ENCODE measurements around the gene LTBP1. TPM values are rescaled to one million over a fixed set of nuclear protein-coding genes. Genes with fewer than 3 reads are reported as not detected.

Gene LTBP1
- total RNA-seq, 1 donor from 2014 or later: 102 TPM

DNA sequence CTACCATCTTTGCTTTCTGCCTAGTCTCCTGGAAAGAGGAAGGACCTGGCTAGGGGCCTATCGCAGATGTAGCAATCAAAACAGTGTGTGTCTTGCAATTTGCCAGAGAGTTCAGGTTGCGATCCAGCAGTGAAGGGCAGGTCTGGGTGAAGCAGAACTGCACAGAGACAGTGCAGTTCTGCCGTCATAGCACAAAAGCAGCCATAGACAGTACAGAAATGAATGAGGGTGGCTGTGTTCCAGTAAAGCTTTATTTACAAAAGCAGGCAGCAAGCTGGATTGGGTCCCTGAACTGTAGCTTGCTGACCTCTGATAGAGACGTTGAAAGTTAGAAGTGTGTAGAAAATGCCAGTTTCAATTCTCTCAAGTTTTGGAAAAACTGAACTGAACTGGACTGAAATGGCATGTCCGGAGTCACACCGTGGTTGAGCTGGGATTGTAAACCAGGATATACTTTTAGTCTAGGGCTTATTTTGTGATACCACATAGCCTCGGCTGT, 186.8 kb downstream of the LTBP1 start:
- peaks cover 79% of the 10 kb centered on the region for H3K4me1 Mint-ChIP-seq (ENCODE audit: unreplicated experiment)
- peaks cover 7% of the 10 kb centered on the region for H3K36me3 Mint-ChIP-seq (ENCODE audit: unreplicated experiment)
- peak overlapping the region; percentile 91 for H3K27ac Mint-ChIP-seq (ENCODE audit: unreplicated experiment)
- H3K9me3 Mint-ChIP-seq (ENCODE audit: unreplicated experiment): no peaks in the 10 kb centered on the region
- no peaks in the 10 kb centered on the region for H3K27me3 Mint-ChIP-seq (ENCODE audit: unreplicated experiment)
- no peak for DNase-seq (ENCODE audit: extremely low spot score, unreplicated experiment)
- TF ChIP-seq, protein P1, sequence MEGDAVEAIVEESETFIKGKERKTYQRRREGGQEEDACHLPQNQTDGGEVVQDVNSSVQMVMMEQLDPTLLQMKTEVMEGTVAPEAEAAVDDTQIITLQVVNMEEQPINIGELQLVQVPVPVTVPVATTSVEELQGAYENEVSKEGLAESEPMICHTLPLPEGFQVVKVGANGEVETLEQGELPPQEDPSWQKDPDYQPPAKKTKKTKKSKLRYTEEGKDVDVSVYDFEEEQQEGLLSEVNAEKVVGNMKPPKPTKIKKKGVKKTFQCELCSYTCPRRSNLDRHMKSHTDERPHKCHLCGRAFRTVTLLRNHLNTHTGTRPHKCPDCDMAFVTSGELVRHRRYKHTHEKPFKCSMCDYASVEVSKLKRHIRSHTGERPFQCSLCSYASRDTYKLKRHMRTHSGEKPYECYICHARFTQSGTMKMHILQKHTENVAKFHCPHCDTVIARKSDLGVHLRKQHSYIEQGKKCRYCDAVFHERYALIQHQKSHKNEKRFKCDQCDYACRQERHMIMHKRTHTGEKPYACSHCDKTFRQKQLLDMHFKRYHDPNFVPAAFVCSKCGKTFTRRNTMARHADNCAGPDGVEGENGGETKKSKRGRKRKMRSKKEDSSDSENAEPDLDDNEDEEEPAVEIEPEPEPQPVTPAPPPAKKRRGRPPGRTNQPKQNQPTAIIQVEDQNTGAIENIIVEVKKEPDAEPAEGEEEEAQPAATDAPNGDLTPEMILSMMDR (IDR thresholded peaks at IDR 0.05): no peak
- peak overlapping the region; percentile 75 for H3K4me3 Mint-ChIP-seq (ENCODE audit: unreplicated experiment)

DNA sequence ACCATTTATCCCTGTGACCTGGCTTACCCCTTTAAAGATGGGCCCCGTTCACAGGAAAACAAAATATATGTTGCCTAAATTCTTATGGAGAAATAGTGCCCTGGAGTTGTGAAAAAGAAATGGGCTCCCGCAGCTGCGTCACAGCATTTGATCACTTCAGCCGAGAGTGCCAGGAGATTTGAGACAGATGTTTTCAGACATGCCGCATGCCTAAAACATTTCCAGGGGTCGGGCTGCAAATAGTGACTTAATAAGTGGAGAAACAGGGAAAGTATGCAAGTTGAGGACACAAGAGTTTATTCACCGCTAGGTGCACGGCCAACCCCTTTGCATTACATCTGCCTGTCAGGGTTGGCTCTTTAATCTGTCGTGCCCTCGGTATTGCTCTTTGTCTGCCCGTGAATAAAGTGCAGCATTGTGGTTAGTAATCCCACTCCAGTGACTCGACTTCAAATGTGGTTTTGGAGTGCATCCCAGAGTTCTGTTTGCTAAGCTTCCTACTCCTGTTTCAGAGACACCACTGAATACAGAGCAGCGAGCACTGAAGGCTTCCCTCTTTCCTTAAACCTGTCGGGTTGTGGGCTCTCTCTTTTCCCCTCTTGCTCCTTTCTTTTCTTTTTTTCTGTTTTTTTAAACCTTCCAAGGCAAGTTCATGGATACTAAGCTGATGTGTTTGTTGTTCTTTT, 187.5 kb downstream of the LTBP1 start:
- Mint-ChIP-seq H3K4me1 (ENCODE audit: unreplicated experiment) (peaks cover 80% of the 10 kb centered on the region), H3K27ac (ENCODE audit: unreplicated experiment) (peak overlapping the region; percentile 91), H3K9me3 (ENCODE audit: unreplicated experiment) (no peaks in the 10 kb centered on the region), H3K36me3 (ENCODE audit: unreplicated experiment) (peaks cover 4% of the 10 kb centered on the region), H3K27me3 (ENCODE audit: unreplicated experiment) (no peaks in the 10 kb centered on the region), H3K4me3 (ENCODE audit: unreplicated experiment) (peak overlapping the region; percentile 75)
- TF ChIP-seq, protein P1 (IDR thresholded peaks at IDR 0.05): peak; percentile 36
- peak; percentile 84 for DNase-seq (ENCODE audit: extremely low spot score, unreplicated experiment)

DNA sequence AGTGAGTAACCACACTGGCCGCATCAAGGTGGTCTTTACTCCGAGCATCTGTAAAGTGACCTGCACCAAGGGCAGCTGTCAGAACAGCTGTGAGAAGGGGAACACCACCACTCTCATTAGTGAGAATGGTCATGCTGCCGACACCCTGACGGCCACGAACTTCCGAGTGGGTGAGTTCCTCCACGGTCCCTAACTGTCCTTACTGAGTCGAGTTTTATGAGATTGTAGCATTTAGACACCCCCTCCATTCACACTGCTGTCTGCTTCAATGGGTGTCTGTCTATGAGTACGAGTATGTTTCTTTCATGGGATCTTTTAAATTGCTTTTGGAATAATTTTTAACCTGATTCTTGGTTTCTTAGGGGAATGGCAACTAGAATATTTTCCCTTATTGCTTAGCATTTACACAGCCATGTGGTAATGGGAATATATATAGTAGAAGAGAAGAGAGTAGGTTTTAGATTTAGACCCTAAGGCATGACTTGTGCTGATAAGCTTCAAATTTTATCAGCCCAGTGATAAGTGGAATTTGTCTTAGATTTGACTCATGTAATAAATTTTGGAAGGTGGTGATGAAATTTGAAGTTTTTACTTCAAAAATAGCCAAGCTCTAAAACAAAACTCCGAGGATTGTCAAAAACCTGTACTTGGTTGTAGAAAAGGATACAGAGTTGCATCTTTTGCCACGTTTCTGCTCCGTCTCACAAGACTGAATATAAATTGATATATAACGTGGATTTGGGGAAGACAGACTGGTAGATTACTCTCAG, 188.2 kb downstream of the LTBP1 start:
- H3K4me1 Mint-ChIP-seq (ENCODE audit: unreplicated experiment): peaks cover 76% of the 10 kb centered on the region
- no peaks in the 10 kb centered on the region for H3K27me3 Mint-ChIP-seq (ENCODE audit: unreplicated experiment)
- H3K9me3 Mint-ChIP-seq (ENCODE audit: unreplicated experiment): no peaks in the 10 kb centered on the region
- H3K27ac Mint-ChIP-seq (ENCODE audit: unreplicated experiment): peak overlapping the region; percentile 91
- peaks cover 6% of the 10 kb centered on the region for H3K36me3 Mint-ChIP-seq (ENCODE audit: unreplicated experiment)
- no peak for DNase-seq (ENCODE audit: extremely low spot score, unreplicated experiment)
- peak overlapping the region; percentile 75 for H3K4me3 Mint-ChIP-seq (ENCODE audit: unreplicated experiment)
- TF ChIP-seq, protein P1 (IDR thresholded peaks at IDR 0.05): no peak

DNA sequence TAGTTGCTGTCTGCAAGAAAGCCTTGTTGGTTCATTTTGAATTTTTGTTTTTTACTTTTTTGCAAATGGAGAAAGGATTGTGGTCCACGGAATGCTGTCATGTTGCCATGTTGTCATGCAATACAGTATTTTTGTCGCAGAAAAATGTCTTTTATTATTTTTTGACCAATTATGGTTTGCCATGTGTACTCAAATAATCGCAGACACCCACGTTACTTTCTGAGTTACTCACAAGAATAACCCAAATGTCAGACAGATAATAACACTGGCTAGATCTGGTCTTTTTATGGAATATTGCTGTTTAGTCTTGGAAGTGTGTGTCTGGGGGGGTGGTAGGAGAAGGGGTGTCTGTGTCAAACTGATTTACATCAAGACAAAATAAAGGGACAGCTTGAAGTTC, 188.9 kb downstream of the LTBP1 start:
- no peaks in the 10 kb centered on the region for H3K9me3 Mint-ChIP-seq (ENCODE audit: unreplicated experiment)
- H3K27me3 Mint-ChIP-seq (ENCODE audit: unreplicated experiment): no peaks in the 10 kb centered on the region
- peaks cover 70% of the 10 kb centered on the region for H3K4me1 Mint-ChIP-seq (ENCODE audit: unreplicated experiment)
- peak overlapping the region; percentile 91 for H3K27ac Mint-ChIP-seq (ENCODE audit: unreplicated experiment)
- peak overlapping the region; percentile 75 for H3K4me3 Mint-ChIP-seq (ENCODE audit: unreplicated experiment)
- TF ChIP-seq, protein P1 (IDR thresholded peaks at IDR 0.05): no peak
- H3K36me3 Mint-ChIP-seq (ENCODE audit: unreplicated experiment): peaks cover 6% of the 10 kb centered on the region
- DNase-seq (ENCODE audit: extremely low spot score, unreplicated experiment): no peak

DNA sequence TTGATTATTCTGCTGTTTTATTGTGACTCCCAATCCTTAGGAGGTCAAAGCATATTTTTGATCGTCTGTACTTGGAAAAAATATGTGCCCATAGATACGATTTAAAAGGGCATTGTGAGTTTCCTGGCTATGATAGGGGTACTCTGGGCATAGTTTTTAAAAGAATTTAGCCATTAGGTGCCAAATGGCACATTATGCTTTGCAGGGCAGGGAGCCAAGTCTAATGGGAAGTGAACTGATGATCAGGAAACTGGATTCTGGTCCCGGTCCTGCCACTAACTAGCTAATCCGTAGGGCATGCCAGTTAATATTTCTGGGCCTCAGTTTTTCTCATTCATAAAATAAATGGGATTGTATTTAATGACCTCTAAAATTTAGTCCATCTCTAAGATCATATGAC, 189.3 kb downstream of the LTBP1 start:
- DNase-seq (ENCODE audit: extremely low spot score, unreplicated experiment): no peak
- Mint-ChIP-seq H3K4me3 (ENCODE audit: unreplicated experiment) (peak overlapping the region; percentile 75), H3K27ac (ENCODE audit: unreplicated experiment) (peak overlapping the region; percentile 91), H3K4me1 (ENCODE audit: unreplicated experiment) (peaks cover 68% of the 10 kb centered on the region), H3K27me3 (ENCODE audit: unreplicated experiment) (no peaks in the 10 kb centered on the region), H3K9me3 (ENCODE audit: unreplicated experiment) (no peaks in the 10 kb centered on the region), H3K36me3 (ENCODE audit: unreplicated experiment) (peaks cover 6% of the 10 kb centered on the region)
- TF ChIP-seq, protein P1 (IDR thresholded peaks at IDR 0.05): no peak

Measured in osteocyte (in vitro differentiated cells).